Thyroid gland (tissue), 4 donors: ENCODE data around the gene BIRC3.
"Not testable (repeated sequence)": the region's sequence is repeated elsewhere in the genome, so short reads cannot be mapped to it uniquely, and the experiment has no call there.

Experiments
- CTCF ChIP-seq, 6 experiments: fragments of 200-600 bp in 3 of 6; fragments of 450-650 bp in 3 of 6; sonication (generic) in 3 of 6; IDR thresholded peaks; one replicate each; pipeline ENCODE4 v1.5.1; 2016 to 2019; ENCODE audit warnings: antibody characterized with exemption in 6 of 6, mild to moderate bottlenecking in 2 of 6, inconsistent platforms in 1 of 6, moderate library complexity in 1 of 6
- POLR2A ChIP-seq, 2 donors: fragments of 450-650 bp; IDR thresholded peaks; one replicate each; pipeline ENCODE4 v1.6.1; 2017; ENCODE audit warnings: antibody characterized with exemption in 2 of 2, mild to moderate bottlenecking in 2 of 2, moderate library complexity in 1 of 2

GRCh38 chr11:102300837-102301236 lies 16.4 kb upstream of the BIRC3 start:
- not testable (repeated sequence) for TF ChIP-seq CTCF, POLR2A (IDR thresholded peaks at IDR 0.05)
